Stimulated activated naive CD8-positive, alpha-beta T cell treated with anti-CD3 and anti-CD28 coated beads, Interleukin-15, amount 100 ng/mL, for 72 hours (primary cell): ENCODE data around the gene AFP.
A peak's percentile ranks its signal among the peaks of the same experiment; 100 is the strongest.

Source experiments
- ATAC-seq: fragments of 150-1000 bp; cut with Tn5 transposase; 2 replicates; pipeline ENCODE4 v1.10.0; 2021; ENCODE audit warnings: mild to moderate bottlenecking, moderate library complexity
- DNase-seq, 2 donors: peaks; one replicate each; pipeline ENCODE4 v3.0.0; 2021 to 2022
- H3K27ac Mint-ChIP-seq, 2 donors: one replicate each; pipeline ENCODE4 v1.8.0; 2022; ENCODE audit warnings: mild to moderate bottlenecking in 2 of 2, mixed read lengths in 2 of 2, moderate library complexity in 2 of 2
- H3K27me3 Mint-ChIP-seq: one replicate; pipeline ENCODE4 v1.8.0; 2022; ENCODE audit warnings: mixed read lengths
- H3K4me1 Mint-ChIP-seq: one replicate; pipeline ENCODE4 v1.8.0; 2022; ENCODE audit warnings: mild to moderate bottlenecking, mixed read lengths
- H3K4me3 Mint-ChIP-seq, 2 donors: one replicate each; pipeline ENCODE4 v1.8.0; 2022; ENCODE audit warnings: mild to moderate bottlenecking in 2 of 2, mixed read lengths in 2 of 2, moderate library complexity in 1 of 2
- H3K9me3 Mint-ChIP-seq, 2 donors: one replicate each; pipeline ENCODE4 v1.8.0; 2022; ENCODE audit warnings: mixed read lengths in 2 of 2

The AFP gene

DNA sequence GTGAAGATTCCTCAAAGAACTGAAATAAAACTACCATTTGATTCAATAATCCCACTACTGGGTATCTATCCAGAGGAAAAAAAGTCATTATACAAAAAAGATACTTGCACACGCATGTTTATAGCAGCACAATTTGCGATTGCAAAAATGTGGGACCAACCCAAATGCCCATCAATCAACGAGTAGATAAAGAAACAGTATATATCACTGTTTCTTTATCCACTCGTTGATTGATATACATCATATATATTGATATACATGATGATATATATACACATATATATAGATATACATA is 13.6 kb upstream of the AFP start:
- DNase-seq, result no peak
- H3K27me3 Mint-ChIP-seq, result no peaks in the 10 kb centered on the region
- H3K9me3 Mint-ChIP-seq, result no peaks in the 10 kb centered on the region
- no peak for ATAC-seq
- no peak overlapping the region for H3K27ac Mint-ChIP-seq
- H3K4me3 Mint-ChIP-seq, result no peak overlapping the region
- H3K4me1 Mint-ChIP-seq, result no peaks in the 10 kb centered on the region

DNA sequence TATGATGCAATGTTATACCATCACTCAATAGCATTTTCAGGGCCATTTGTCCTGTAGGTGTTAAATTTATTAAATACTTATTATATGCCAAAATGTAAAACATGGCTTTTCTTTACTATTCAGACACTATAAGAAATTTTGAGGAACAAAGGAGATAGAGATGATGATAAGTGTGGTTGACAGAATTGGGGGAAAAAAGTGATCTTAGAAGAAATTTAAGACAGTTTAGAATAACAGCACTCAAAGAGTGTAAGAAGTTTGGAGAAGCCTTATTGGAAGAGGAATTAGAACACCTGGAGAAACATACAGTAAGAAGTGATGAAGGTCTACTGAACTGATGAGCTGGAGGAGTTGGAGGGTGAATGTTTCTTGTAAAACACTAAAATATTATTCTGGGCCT is 12.8 kb upstream of the AFP start:
- Mint-ChIP-seq H3K27ac (no peak overlapping the region), H3K27me3 (no peaks in the 10 kb centered on the region), H3K9me3 (no peaks in the 10 kb centered on the region), H3K4me3 (no peak overlapping the region), H3K4me1 (no peaks in the 10 kb centered on the region)
- ATAC-seq (no peak), DNase-seq (no peak)

GRCh38 chr4:73426666-73427065 is 9.4 kb upstream of the AFP start:
- ATAC-seq (no peak), DNase-seq (no peak)
- no peak overlapping the region for H3K27ac Mint-ChIP-seq
- H3K4me3 Mint-ChIP-seq, result no peak overlapping the region
- no peaks in the 10 kb centered on the region for H3K9me3 Mint-ChIP-seq
- H3K4me1 Mint-ChIP-seq, result no peaks in the 10 kb centered on the region
- H3K27me3 Mint-ChIP-seq, result no peaks in the 10 kb centered on the region

GRCh38 chr4:73429118-73429517 is 6.9 kb upstream of the AFP start:
- Mint-ChIP-seq H3K27ac (no peak overlapping the region), H3K27me3 (no peaks in the 10 kb centered on the region), H3K4me3 (no peak overlapping the region), H3K4me1 (no peaks in the 10 kb centered on the region), H3K9me3 (no peaks in the 10 kb centered on the region)
- ATAC-seq (no peak), DNase-seq (no peak)

DNA sequence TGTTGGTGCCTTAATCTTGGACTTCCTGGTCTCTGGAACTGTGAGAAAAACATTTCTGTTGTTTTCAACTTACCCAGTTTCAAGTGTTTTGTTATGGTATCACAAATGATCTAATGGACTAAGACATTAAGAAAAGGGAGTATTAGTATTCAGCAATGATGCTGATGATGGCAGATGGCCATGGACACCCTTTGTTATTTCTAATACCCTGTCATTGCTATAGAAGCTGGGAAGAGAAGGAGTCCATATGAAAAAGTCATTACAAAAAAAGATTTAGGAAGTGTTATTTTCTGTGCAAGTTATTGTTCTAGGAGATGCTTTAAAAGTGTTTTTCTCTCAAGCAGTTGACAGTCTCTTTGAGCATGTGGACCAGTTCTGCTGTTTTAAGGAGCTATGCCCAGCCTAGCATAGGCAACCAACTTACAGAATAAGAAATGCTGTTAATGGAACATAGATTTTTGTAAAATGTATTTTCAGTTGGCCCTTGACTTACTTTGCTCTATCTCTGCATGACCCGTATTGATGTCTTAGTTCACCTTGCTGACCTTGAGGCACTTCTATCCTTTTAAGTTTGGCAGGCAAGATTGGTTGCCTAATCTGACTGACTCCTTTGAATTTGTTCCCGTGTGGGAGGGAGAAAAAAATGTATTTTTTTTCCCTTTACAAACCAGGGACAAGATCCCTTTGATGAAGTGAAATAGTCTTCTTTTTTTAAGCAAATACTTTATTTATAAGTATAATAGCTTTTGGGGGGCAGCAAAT is 6.0 kb upstream of the AFP start:
- DNase-seq (no peak), ATAC-seq (no peak)
- H3K27ac Mint-ChIP-seq, result no peak overlapping the region
- no peak overlapping the region for H3K4me3 Mint-ChIP-seq
- H3K27me3 Mint-ChIP-seq, result no peaks in the 10 kb centered on the region
- H3K9me3 Mint-ChIP-seq, result no peaks in the 10 kb centered on the region
- no peaks in the 10 kb centered on the region for H3K4me1 Mint-ChIP-seq

- Mint-ChIP-seq H3K27ac (no peak overlapping the region), H3K27me3 (no peaks in the 10 kb centered on the region), H3K9me3 (no peaks in the 10 kb centered on the region), H3K4me3 (no peak overlapping the region), H3K4me1 (no peaks in the 10 kb centered on the region)
- DNase-seq (no peak), ATAC-seq (no peak)
Measured at GRCh38 chr4:73431813-73432168, 4.2 kb upstream of the AFP start.

DNA sequence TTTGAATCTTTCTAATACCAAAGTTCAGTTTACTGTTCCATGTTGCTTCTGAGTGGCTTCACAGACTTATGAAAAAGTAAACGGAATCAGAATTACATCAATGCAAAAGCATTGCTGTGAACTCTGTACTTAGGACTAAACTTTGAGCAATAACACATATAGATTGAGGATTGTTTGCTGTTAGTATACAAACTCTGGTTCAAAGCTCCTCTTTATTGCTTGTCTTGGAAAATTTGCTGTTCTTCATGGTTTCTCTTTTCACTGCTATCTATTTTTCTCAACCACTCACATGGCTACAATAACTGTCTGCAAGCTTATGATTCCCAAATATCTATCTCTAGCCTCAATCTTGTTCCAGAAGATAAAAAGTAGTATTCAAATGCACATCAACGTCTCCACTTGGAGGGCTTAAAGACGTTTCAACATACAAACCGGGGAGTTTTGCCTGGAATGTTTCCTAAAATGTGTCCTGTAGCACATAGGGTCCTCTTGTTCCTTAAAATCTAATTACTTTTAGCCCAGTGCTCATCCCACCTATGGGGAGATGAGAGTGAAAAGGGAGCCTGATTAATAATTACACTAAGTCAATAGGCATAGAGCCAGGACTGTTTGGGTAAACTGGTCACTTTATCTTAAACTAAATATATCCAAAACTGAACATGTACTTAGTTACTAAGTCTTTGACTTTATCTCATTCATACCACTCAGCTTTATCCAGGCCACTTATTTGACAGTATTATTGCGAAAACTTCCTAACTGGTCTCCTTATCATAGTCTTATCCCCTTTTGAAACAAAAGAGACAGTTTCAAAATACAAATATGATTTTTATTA is 3.6 kb upstream of the AFP start:
- Mint-ChIP-seq H3K4me3 (no peak overlapping the region), H3K27ac (no peak overlapping the region), H3K27me3 (no peaks in the 10 kb centered on the region), H3K4me1 (no peaks in the 10 kb centered on the region), H3K9me3 (no peaks in the 10 kb centered on the region)
- ATAC-seq (no peak), DNase-seq (no peak)

DNA sequence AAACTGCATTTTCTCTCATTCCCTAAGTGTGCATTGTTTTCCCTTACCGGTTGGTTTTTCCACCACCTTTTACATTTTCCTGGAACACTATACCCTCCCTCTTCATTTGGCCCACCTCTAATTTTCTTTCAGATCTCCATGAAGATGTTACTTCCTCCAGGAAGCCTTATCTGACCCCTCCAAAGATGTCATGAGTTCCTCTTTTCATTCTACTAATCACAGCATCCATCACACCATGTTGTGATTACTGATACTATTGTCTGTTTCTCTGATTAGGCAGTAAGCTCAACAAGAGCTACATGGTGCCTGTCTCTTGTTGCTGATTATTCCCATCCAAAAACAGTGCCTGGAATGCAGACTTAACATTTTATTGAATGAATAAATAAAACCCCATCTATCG is 2.9 kb upstream of the AFP start:
- peak overlapping the region in 1 of 2 donors; percentile 37 for H3K27ac Mint-ChIP-seq
- H3K9me3 Mint-ChIP-seq, result no peaks in the 10 kb centered on the region
- H3K4me3 Mint-ChIP-seq, result no peak overlapping the region
- H3K27me3 Mint-ChIP-seq, result no peaks in the 10 kb centered on the region
- DNase-seq, result no peak
- ATAC-seq, result no peak
- H3K4me1 Mint-ChIP-seq, result no peaks in the 10 kb centered on the region

GRCh38 chr4:73434311-73434710 is 1.7 kb upstream of the AFP start:
- DNase-seq (no peak), ATAC-seq (no peak)
- H3K27ac Mint-ChIP-seq, result no peak overlapping the region
- H3K4me3 Mint-ChIP-seq, result no peak overlapping the region
- H3K4me1 Mint-ChIP-seq, result no peaks in the 10 kb centered on the region
- H3K27me3 Mint-ChIP-seq, result no peaks in the 10 kb centered on the region
- H3K9me3 Mint-ChIP-seq, result no peaks in the 10 kb centered on the region

DNA sequence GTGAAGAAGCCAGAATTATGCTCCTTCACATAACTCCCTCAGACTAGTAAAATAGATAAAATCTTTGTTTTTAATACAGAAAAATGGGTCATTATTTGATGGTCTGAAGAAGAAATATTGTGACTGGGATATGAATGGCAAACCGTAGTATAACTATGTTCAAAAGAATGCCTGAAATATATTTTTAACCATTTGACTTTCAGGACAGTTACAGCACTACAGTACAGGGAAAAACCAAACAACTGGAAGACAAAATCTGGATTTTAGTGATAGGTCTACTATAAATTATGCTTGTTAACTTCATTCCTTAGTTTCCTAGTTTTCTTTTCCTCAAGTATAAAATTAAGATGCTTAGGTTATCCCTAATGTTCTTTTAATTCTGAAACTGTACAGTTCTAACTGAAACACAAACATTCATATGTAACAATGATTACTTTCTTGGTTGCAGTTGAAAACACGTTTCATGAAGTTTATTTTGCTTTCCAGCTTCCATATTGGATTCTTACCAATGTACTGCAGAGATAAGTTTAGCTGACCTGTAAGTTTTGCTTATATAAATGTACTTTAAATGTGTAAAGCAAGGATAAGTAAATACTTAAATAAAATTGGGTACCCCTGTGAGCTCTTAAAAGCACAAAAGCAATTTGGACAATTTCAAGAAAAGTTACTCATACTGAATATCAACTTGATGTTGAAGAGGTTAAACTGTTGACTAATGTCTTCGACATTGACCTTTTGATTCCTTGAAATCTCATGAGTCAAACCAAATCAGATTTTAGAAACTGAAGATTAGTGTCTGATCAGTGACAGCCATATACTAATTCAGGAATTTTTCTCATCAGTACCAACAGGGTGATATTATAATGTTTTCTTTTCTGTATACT is 895 bp downstream of the AFP start:
- Mint-ChIP-seq H3K27me3 (no peaks in the 10 kb centered on the region), H3K4me1 (no peaks in the 10 kb centered on the region), H3K4me3 (no peak overlapping the region), H3K27ac (no peak overlapping the region), H3K9me3 (no peaks in the 10 kb centered on the region)
- no peak for DNase-seq
- ATAC-seq, result no peak

DNA sequence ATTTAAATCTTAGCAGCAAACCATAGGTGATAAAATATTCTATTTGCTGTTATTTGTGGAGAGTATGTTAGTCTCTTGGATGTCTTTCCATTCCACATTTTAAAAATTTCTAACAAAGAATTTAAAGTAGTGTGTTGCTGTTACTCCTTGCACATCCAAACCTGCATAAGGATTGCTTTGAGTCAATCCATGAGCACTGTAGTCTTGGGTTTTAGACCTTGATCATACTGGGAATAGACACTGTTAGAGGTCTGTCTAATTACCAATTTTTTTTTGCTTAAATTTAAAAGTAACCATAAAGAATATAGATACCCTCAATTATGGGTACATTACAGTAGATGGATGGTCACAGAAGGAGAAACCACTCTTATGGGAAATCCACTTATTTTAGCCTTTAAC is 1.5 kb downstream of the AFP start:
- H3K4me3 Mint-ChIP-seq, result no peak overlapping the region
- no peak overlapping the region for H3K27ac Mint-ChIP-seq
- no peaks in the 10 kb centered on the region for H3K4me1 Mint-ChIP-seq
- H3K9me3 Mint-ChIP-seq, result no peaks in the 10 kb centered on the region
- no peak for ATAC-seq
- H3K27me3 Mint-ChIP-seq, result no peaks in the 10 kb centered on the region
- DNase-seq, result no peak

DNA sequence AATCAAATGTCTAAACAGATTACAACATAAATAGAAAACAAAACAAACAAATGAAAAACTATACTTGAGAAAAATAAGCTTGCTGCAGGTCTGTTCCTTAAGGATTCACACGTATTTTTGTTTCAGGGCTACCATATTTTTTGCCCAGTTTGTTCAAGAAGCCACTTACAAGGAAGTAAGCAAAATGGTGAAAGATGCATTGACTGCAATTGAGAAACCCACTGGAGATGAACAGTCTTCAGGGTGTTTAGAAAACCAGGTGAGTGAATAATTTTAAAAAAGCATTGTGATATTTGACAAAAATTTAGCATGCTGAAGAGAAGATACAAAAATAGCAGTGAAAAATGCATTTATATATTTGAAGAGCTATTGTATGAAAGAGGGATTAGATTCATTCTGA is 2.0 kb downstream of the AFP start:
- DNase-seq (no peak), ATAC-seq (no peak)
- Mint-ChIP-seq H3K4me1 (no peaks in the 10 kb centered on the region), H3K27ac (no peak overlapping the region), H3K4me3 (no peak overlapping the region), H3K27me3 (no peaks in the 10 kb centered on the region), H3K9me3 (no peaks in the 10 kb centered on the region)

DNA sequence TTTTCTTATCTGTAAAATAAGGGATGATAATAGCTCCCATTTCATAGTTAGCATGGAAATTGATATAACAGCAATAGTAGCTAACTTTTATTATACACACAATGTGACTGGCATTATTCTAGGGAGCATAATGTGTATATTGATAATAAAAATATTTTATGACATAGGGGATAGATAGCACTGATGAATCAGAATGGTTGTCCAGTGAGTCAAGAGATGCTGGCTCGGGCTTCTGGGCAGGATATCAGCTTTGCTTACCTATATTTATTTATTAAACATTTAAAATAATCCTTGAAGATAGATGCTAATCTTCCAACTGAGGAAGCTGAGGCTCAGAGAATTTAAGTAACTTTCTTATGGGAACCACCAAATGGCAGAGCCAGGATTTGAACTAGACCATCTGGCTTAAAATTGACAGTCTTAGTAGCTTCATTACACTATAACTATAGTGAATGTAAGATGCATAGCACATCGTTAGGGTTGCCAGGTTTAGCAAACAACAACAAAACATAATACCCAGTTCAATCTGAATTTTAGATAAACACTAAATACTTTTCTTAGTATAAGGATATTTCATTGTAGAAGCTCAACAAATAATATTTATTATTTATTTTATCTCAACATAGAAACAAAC is 2.7 kb downstream of the AFP start:
- ATAC-seq (no peak), DNase-seq (no peak)
- Mint-ChIP-seq H3K4me1 (no peaks in the 10 kb centered on the region), H3K27me3 (no peaks in the 10 kb centered on the region), H3K27ac (no peak overlapping the region), H3K4me3 (no peak overlapping the region), H3K9me3 (no peaks in the 10 kb centered on the region)

GRCh38 chr4:73439445-73439844 is 3.4 kb downstream of the AFP start:
- DNase-seq (no peak), ATAC-seq (no peak)
- no peak overlapping the region for H3K27ac Mint-ChIP-seq
- no peaks in the 10 kb centered on the region for H3K27me3 Mint-ChIP-seq
- no peaks in the 10 kb centered on the region for H3K9me3 Mint-ChIP-seq
- H3K4me1 Mint-ChIP-seq, result no peaks in the 10 kb centered on the region
- H3K4me3 Mint-ChIP-seq, result no peak overlapping the region

- Mint-ChIP-seq H3K27me3 (no peaks in the 10 kb centered on the region), H3K4me1 (no peaks in the 10 kb centered on the region), H3K9me3 (no peaks in the 10 kb centered on the region), H3K4me3 (no peak overlapping the region), H3K27ac (no peak overlapping the region)
- DNase-seq, result no peak
- no peak for ATAC-seq
Measured at GRCh38 chr4:73439991-73440390, 4.0 kb downstream of the AFP start.

GRCh38 chr4:73440653-73441052 is 4.6 kb downstream of the AFP start:
- Mint-ChIP-seq H3K27me3 (no peaks in the 10 kb centered on the region), H3K9me3 (no peaks in the 10 kb centered on the region), H3K27ac (no peak overlapping the region), H3K4me1 (no peaks in the 10 kb centered on the region), H3K4me3 (no peak overlapping the region)
- no peak for DNase-seq
- no peak for ATAC-seq
